DMS53 treated with DMSO at 0.1 percent for 48 hours (cell line): ENCODE data around the gene SNRNP48.

Experiments
- DNase-seq: peaks from one replicate; lab custom pipeline; 2025; ENCODE audit not compliant: unreplicated experiment; lab: John Stamatoyannopoulos, UW

The SNRNP48 gene, protein sequence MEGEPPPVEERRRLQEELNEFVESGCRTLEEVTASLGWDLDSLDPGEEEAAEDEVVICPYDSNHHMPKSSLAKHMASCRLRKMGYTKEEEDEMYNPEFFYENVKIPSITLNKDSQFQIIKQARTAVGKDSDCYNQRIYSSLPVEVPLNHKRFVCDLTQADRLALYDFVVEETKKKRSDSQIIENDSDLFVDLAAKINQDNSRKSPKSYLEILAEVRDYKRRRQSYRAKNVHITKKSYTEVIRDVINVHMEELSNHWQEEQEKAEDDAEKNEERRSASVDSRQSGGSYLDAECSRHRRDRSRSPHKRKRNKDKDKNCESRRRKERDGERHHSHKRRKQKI

DNA sequence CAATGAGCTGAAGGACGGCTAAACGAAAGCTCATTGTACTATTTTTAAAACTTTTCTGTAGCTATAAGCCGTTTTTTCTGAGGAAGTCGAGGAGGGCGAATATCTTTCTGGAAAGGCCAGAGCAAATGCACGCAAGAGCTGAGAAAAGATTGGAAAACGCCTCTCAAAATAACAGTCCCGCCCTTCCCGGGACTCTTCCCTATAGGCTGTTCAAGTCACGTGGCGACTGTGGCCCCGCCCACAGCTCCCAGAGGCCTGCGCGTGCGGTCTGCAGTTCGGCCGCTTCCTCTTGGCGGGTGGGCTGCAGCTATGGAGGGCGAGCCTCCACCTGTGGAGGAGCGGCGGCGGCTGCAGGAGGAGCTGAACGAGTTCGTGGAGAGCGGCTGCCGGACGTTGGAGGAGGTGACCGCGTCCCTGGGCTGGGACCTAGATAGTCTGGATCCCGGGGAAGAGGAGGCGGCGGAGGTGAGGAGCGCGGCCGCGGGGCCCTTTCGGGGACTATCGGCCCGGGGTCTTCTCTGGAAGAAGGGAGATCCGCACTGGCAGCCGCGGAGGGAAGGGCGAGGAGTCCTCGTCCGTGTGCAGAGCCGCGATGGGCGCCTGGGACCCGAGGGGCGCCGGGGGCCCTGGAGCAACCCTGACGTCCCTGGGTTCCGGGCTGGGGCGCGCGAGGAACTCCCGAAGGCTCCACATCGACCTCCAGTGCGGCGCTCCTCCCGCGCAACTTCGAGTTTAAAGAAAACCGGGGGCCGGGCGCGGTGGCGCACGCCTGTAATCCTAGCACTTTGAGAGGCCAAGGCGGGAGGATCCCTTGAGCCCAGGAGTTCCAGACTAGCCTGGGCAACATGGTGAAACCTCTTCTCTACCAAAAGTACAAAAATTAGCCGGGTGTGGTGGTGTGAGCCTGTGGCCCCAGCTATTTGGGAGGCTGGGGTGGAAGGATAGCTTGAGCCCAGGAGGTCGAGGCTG, at the start of gene SNRNP48:
SNRNP48 (plus strand) TSS at position 250 of the 969 bp plus-strand sequence; CDS start at position 310, 60 bp downstream.
- peak; percentile 91 for DNase-seq

DNA sequence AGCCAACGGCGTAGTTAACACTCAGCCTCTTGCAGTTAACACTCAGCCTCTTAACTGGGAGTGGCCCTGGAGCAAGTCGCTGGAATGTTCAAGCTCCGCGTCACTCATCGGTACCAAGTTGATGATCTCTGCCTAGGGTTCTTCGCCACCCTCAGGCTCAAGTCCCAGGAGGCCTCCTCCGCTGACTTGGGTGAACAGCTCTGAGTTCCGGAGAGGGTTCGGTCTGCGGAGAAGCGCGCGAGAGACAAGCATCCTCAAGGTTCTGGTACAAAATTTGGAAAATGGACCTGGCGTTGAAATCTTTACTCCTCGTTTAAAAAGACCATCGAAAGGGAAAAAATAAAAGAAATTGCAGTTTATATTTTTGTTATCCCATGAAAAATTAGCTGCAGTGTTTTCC, 49.4 kb upstream of the SNRNP48 start:
- no peak for DNase-seq

DNA sequence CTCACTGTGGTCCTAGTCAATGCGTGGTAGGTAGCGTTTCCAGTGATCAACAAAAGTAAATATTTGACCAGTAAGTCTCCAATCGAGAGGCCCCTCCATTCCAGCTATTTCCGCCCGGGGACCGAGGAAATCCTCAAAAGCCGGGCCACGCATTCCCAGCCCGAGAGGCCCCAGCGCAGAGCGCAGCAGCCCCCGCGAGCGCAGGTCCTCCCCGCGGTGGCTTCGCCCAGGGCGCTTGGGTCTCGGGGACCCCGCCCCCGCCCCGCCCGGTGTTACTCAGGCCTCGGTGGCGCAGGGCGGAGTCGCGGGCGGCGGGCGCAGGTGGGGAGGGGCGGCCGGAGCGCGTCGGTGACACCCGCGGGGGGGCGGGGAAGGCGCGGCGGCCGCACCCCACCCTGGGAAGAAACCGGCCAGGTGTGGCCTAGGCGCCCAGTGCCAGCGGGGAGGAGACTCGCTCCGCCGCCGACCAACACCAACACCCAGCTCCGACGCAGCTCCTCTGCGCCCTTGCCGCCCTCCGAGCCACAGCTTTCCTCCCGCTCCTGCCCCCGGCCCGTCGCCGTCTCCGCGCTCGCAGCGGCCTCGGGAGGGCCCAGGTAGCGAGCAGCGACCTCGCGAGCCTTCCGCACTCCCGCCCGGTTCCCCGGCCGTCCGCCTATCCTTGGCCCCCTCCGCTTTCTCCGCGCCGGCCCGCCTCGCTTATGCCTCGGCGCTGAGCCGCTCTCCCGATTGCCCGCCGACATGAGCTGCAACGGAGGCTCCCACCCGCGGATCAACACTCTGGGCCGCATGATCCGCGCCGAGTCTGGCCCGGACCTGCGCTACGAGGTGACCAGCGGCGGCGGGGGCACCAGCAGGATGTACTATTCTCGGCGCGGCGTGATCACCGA, 48.6 kb upstream of the SNRNP48 start, which contains the start of gene DSP:
DSP (plus strand) TSS at position 497 of the 890 bp plus-strand sequence; CDS start at position 742, 245 bp downstream.
- DNase-seq: peak; percentile 85

DNA sequence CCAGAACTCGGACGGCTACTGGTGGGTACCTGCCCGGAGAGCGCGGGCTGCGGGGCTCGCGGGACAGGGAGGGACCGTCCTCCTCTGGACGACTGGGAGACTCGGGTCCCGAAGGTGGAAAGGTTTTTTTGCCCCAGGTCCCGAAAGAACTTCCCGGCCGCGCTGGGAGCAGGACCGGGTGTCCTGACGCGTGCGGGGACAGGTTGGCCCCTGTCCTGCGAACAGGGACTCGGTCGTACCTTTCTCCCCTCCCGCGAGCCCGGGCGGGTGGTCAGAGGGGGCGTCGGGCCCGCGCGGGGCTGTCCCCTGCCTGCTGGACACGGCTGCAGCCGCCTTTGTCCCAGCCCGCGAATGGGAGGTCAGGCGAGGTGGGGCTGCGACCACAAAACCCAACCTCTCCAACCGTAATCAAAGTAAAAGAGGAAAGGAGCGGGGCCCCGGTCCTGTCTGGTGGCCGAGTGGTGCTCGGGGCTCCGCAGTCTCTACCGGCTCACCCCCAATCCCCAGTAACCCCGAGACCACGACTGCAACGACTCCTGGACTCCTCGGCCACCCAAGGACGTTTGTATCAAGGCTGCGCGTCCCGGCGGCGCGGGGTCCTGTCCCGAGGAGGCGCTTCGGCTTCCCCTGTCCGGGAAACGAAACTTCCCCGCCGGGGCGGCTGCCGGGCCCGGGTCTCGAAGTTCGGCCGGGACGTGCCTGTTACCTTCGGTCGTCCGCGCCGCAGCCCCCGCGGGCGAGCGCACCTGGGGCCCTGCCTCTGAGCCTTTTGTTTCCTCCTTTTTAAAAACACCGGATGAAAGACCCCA, 47.7 kb upstream of the SNRNP48 start:
- DNase-seq: no peak

DNA sequence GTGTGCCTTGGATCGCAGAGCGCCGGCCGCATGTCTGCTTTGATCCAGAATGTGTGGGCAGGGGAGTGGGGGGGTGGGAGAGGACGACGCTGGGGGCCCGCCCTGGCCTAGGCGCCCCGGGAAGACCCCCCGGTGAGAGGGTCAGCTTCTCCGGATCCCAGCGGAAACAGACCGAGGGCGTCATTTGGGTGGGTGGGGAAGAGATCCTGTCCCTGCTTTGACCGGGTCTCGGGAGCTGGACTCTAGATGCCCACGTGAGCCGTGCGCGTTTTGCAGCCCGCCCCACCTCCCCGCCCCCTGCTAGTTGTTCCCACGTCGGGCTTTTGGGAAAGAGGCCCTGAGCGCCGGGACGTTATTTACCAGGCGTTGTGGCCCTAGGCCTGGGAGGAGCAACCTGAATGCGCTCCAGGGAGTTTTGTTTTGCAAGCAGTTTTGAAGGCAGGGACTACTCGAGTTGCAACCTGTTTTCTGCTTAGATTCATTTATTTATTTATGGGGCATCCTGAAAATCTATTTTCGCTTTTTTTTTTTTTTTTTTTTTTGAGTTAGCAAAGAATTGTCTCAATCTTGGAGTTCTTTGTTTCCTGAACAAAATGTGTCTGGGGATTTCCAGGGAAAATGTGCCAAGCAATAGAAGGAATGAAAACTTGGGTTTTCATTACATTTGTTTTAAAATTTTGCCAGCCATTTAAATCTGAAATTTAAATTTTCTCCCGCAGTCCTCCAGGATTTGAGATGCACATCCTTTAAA, 46.9 kb upstream of the SNRNP48 start:
- DNase-seq: peak; percentile 65

DNA sequence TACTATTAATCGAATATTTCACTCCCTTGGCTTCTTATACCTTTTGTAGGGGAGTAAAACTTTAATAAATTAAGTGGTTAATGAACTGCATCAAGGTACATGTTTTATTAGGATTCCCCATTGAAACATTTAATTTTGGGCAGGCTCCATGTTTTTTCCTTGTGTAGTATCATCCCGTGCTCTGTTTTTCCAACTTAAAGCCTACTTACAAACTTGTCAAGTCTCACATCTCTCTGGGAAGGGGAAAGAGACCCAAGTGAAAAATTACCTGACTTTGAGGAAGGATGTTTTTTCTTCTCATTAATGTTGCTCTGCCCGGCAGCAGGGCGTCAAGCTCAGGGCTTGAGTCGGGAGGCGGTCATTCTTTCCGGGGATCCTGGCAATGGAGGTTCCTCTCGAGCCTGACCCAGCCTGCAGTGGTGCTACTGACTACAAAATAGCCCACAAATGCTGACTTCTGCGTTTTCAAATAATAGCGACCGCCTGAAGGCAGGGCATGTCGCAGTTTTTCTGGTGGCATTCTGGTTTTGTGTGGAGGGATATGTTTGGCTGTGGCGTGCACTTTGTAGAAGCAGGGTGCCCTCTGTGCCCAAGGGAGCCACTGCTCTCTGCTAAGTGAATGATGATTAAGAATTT, 46.1 kb upstream of the SNRNP48 start:
- no peak for DNase-seq

DNA sequence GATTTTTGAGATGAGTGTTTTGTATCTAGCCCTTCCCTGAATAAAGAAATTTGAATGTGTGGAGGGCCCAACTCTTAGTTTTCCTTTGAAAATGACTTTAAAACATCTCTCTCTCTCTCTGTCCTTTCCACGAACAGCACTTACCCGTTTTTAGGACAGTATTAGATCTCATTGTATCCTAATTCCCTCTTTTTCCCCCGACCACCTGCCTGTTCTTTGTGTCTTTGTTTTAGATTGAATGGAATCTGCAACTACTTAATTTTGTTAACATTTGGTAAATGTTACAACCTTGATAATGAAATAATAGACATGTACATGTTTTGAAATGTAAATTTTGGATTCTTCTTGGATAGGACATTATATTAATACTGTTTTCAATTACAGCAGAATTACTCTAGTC, 45.4 kb upstream of the SNRNP48 start:
- DNase-seq: no peak

DNA sequence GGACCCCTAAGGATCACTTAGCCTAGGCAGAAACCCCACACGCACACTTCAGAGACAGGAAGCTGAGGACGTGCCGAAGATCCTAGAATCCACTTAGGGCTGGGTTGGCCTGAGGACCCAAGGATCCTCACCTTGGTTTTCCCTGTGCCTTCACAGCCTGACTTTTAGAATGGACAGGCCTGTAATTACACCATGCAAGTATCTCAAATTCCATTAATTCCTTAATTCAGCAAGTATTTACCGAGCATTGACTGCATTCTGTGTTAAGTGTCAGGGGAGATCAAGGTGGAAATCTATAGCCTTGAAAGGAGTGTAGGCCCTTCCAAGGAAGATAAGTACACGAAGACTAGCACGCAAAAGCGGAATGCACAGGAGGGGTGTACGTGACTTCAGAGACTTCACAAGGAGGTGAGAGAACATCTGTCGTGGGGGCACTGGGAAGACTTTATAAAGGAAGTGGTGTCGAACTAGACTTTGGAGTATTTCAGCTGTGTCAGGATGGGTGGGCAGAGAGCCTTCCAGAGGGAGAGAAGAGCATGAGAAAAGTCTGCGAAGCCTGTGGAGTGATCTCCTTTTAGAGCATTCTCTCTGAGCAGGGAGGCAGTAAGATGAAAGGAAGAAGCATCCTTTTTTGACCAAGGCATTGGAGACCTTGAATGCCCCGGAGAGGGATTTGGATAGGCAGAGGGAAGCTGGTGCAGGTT, 44.5 kb upstream of the SNRNP48 start:
- no peak for DNase-seq

DNA sequence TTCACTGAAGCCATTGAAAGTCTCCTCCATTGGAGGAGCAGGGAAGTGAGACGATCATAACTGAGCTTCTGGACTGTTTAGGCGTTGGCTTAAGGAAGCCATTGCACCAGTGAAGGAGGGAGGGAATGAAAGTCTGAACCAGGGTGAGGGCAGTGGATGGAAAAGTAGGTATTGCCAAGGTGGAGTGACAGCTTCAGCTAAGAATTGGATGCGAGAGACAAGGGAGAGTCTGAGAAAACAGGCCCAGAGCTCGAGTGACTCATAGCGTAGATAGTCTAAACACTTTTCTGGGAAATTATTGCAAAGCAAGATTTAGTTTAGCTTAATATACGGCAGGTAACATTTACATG, 44.0 kb upstream of the SNRNP48 start:
- no peak for DNase-seq

DNA sequence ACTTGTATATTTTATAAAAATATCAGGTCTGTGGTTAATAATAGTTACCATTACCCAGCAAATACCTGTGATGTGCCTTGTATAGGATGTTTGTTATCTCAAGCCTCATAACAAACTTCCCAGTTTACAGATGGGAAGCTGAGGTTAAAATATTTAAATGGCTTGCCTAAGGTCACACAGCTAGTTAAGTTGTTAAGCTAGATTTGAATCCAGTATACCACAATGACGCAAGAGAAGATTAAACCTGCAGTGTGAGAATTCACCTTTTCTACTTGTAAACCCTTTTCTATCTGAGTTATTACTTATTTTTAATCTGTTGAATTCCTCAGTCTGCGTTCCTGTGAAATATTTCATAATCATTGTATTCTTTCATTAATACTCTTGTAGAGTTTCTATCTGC, 43.6 kb upstream of the SNRNP48 start:
- DNase-seq: no peak

DNA sequence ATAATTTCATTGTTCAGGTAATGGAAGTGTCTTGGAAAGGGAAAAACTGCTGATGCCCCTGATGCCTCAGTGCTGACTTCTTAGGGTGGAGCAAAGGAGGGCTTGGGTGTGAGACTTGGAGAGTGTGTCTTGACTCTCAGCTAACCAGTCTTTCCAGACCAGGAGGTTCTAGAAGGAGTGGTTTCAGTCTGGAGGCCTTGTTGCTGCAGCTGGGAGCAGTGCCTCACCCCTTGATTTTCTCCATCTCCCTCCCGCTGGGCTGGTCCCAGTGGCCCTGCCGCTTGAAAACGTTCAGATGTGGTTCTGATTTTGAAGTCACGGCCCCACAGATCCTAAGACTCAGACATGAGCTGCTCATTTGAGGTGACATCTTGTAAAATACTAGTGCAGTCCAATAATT, 43.1 kb upstream of the SNRNP48 start:
- no peak for DNase-seq

DNA sequence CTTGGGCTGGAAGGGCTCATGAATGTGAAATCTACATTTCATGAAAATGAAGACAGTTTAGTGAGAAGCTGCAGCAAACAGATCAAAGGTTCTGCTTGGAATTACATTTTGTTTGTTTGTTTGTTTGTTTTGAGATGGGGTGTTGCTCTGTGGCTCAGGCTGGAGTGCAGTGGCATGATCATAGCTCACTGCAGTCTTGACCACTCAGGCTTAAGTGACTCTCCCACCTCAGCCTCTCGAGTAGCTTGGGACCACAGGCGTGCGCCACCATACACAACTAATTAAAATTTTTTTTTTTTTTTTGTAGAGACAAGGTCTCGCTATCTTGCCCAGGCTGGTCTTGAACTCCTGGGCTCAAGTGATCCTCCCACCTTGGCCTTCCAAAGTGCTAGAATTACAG, 42.7 kb upstream of the SNRNP48 start:
- no peak for DNase-seq

DNA sequence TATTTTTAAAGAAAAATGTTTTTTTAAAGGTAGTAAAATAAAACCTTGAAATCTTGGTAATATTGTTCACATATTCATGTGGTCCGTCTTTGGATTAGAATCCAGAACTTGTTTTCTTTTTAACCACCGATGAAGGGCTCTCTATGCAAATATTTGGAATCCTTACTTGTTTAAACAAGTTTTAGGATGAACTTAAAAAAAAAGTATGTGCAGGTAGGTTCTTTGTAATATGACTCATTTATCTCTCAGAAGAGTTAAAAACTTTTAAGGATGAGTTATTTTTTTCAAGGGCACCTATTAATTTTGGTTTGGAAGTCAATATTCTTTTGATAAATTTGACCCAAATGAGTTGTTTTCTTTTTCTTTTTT, 39.6 kb upstream of the SNRNP48 start:
- peak; percentile 24 for DNase-seq

DNA sequence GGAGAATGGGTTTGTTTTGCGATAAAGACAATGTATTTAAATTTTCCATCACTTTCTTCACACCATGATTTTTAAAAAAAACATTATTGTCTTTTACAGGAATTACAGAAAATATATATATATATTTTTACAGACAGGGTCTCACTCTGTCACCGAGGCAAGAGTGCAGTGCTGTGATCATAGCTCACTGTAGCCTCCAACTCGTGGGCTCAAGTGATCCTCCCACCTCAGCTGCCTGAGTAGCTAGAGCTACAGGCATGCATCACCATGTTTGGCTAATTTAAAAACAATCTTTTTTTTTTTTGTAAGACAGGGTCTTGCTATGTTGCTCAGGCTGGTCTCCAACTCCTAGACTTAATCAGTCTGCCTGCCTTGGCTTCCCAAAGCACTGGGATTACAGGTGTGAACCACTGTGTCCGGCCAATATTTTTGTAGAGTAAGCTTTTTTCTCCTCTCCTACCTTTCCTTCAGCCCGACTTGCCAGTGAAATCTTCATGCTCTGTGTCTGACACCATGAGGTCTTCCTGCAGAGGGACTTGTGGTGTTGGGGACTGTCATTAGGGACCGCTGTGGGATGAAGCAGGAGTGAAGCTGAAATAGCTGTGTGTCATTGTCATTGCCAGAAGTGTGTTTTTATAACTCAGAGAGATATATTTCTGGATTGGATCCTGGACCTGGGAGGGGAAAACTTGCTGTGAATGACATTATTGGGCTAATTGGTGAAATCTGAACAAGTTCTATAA, 35.3 kb upstream of the SNRNP48 start:
- DNase-seq: no peak

DNA sequence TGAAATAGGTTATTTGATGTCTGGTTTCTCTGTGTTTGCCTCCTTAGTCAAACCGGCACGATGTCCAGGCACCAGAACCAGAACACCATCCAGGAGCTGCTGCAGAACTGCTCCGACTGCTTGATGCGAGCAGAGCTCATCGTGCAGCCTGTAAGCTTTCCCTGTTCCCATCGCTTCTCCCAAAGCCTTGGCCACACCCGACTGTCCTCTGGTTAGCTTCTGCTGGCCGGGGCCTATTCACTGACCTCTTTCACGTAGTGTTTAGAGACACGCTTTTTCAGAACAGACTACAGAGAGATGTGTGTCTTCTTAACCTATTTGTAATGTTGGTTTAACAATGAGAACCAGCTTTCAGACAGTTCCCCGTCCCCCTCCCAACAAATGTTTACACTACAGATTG, 34.3 kb upstream of the SNRNP48 start:
- no peak for DNase-seq

DNA sequence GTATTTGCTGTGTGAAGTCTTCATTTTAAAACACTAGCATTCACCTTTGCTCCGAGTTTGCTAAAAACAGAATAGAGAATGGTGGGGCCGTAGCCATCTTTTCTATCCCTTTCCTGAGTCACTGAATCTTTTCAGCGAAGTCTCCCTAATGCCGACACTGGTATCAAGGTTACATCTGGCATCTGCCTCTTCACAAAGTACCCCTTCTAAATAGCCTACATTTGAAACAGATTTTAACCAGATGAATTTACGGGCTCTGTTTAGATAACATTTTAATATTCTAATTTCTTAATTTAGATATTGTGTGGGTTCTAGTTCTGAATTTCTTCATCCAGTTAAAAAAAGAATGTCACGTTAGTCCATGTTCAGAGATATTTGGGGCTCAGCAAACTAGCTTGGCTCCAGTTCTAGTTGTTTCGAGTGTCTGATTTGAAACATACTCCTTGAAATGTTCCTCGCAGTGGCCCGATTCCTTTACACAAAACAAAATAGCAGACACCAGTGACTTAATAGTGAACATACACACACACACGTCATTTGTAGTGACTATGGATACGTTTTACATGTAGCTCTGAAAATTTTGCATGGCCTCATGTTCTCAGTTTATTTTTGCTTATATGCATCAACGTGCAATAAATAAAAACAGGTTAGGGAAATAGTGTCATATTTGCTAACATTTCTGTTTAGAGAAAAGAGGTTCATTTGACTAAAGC, 33.4 kb upstream of the SNRNP48 start:
- DNase-seq: no peak

DNA sequence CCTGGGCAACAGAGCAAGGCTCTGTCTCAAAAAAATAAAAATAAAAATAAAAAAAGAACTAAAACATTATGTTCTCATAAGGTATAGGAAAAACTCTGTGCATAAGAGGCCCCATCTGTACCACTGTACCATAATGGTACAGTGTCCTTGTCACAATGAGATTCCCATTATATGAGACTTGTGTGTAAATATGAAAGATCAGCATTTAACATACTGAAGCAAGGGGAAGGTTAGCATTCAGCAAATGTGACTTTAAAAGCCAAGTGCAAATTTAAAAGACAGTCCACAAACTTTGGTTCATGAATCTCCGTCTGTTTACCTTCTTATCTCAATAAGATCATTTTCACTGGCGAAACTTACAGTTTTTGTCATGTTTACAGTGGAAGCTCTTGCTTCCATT, 32.3 kb upstream of the SNRNP48 start:
- DNase-seq: no peak
